Stomach (tissue), 4 donors: ENCODE measurements around the gene CACNG5.

Experiments
- CTCF ChIP-seq, 7 experiments: fragments of 450-650 bp in 4 of 7; fragments of 200-600 bp in 3 of 7; sonication (generic) in 3 of 7; IDR thresholded peaks; one replicate each; pipeline ENCODE4 v1.5.1; 2016 to 2019; ENCODE audit warnings: antibody characterized with exemption in 7 of 7, control low read depth in 2 of 7, mild to moderate bottlenecking in 1 of 7
- EP300 ChIP-seq: sonication (generic); formaldehyde crosslinking; IDR thresholded peaks from one replicate; pipeline ENCODE4 v1.6.1; 2017; ENCODE audit warnings: antibody characterized with exemption
- POLR2A ChIP-seq, 4 donors: fragments of 450-650 bp; IDR thresholded peaks; one replicate each; pipeline ENCODE4 v1.6.1; 2016; ENCODE audit warnings: antibody characterized with exemption in 4 of 4, control low read depth in 2 of 4, mild to moderate bottlenecking in 1 of 4, moderate library complexity in 1 of 4
- POLR2AphosphoS5 ChIP-seq, 3 donors: sonication (generic); formaldehyde crosslinking; IDR thresholded peaks; one replicate each; pipeline ENCODE4 v1.6.1; 2016; ENCODE audit warnings: antibody characterized with exemption in 3 of 3

GRCh38 chr17:66834426-66834918 is 445 bp upstream of the CACNG5 start:
- no peak for TF ChIP-seq CTCF (IDR thresholded peaks at IDR 0.05)
- TF ChIP-seq POLR2A (IDR thresholded peaks at IDR 0.05) = no peak
- no peak for TF ChIP-seq POLR2AphosphoS5 (IDR thresholded peaks at IDR 0.05)
- no peak for TF ChIP-seq EP300
